ENCODE results near the gene FBXL7. TPM values are rescaled to one million over a fixed set of nuclear protein-coding genes. Genes with fewer than 3 reads are reported as not detected.

Gene FBXL7
- total RNA-seq, 4 donors from 2014 or later: 14.2 to 32.1 (median 24.9) TPM

DNA sequence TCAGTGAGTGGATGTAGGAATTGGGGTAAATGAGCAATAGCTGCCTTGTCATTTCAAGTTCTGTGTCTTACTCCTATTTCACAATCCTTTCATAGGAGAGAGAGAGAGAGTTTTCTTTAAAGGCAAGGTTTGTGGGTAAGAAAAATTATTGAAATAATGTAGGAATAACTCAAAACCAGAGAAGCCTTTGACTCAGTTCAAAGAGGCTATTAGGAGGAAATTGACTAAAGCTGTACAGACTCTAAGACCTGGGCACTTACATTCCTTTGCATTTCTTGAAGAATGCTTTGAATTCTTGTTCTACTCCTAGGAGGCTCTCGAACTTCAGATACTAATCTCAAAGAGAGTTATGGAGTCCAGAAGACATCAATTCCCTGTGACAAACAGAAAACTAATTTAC, 257.1 kb downstream of the FBXL7 start:
- no peaks in the 10 kb centered on the region for H3K27me3 ChIP-seq
- WGBS, 2 donors (ENCODE audit: low coverage in 1 of 2): 80 to 86% methylated on average over 1 of the region's 1 CpG
- no peak overlapping the region for H3K4me3 ChIP-seq
- no peak for TF ChIP-seq EP300 (IDR thresholded peaks at IDR 0.05)
- no peak for TF ChIP-seq POLR2AphosphoS5 (IDR thresholded peaks at IDR 0.05)
- no peaks in the 10 kb centered on the region for H3K36me3 ChIP-seq
- H3K9me3 ChIP-seq: no peaks in the 10 kb centered on the region
- H3K27ac ChIP-seq: no peak overlapping the region
- H3K4me1 ChIP-seq: peaks cover 0 to 10% (median 0%) of the 10 kb centered on the region in 3 donors
- ATAC-seq: no peak

DNA sequence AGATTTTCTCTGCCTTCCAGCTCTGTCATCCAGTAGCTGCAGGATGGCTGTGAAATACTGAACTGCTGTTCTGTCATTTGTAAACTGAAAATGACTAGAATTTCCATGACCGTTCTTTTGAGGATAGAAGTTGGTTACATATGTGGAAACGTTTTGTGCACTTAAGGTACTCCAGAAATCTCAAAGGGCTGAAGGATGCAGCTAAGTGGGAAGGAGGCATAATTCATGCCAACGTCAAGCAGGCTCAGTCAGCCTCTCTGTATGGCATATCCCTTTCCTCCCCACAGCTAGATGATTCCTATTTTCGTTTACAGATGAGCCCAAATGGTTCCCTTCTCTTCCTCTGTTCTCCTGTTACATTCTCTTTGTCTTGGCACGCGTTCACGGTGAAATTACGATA, 257.6 kb downstream of the FBXL7 start:
- WGBS, 2 donors (ENCODE audit: low coverage in 1 of 2): 85 to 90% methylated on average over 3 to 8 of the region's 8 CpGs
- TF ChIP-seq POLR2AphosphoS5 (IDR thresholded peaks at IDR 0.05) (no peak), CTCF (IDR thresholded peaks at IDR 0.05) (no peak), EP300 (IDR thresholded peaks at IDR 0.05) (no peak), POLR2A (IDR thresholded peaks at IDR 0.05) (no peak)
- no peaks in the 10 kb centered on the region for H3K27me3 ChIP-seq
- H3K27ac ChIP-seq: no peak overlapping the region
- H3K4me3 ChIP-seq: no peak overlapping the region
- H3K4me1 ChIP-seq: peaks cover 0 to 7% (median 0%) of the 10 kb centered on the region in 3 donors
- H3K9me3 ChIP-seq: no peaks in the 10 kb centered on the region
- no peaks in the 10 kb centered on the region for H3K36me3 ChIP-seq
- ATAC-seq: no peak

DNA sequence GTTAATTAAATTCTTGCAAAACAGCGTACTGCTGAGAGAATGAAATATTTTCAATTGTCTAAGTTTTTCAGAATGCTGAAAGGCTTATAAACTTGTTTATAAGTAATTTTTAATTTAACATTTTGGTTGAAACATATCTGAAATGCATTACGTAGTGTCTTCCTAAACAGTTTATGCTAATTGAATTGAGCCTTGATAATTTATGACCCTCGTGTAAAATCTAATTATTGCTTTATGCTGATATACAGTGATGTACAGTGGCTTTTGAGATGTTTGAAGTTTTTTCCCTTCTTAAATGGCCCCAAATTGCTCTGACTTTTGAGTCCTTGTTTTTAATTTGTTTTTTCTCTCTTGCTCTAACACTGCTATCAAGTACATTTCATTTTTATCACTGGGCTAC, 262.7 kb downstream of the FBXL7 start:
- Histone ChIP-seq H3K36me3 (no peaks in the 10 kb centered on the region), H3K4me1 (no peaks in the 10 kb centered on the region), H3K27ac (no peak overlapping the region), H3K27me3 (no peaks in the 10 kb centered on the region), H3K9me3 (no peaks in the 10 kb centered on the region), H3K4me3 (no peak overlapping the region)
- WGBS, 2 donors (ENCODE audit: low coverage in 1 of 2): 90 to 100% methylated on average over 3 of the region's 3 CpGs
- ATAC-seq: no peak
- TF ChIP-seq POLR2AphosphoS5 (IDR thresholded peaks at IDR 0.05) (no peak), EP300 (IDR thresholded peaks at IDR 0.05) (no peak), POLR2A (IDR thresholded peaks at IDR 0.05) (no peak), CTCF (IDR thresholded peaks at IDR 0.05) (no peak)

- Histone ChIP-seq H3K27me3 (no peaks in the 10 kb centered on the region), H3K36me3 (no peaks in the 10 kb centered on the region), H3K27ac (no peak overlapping the region), H3K4me1 (no peaks in the 10 kb centered on the region), H3K4me3 (no peak overlapping the region), H3K9me3 (no peaks in the 10 kb centered on the region)
- no peak for TF ChIP-seq POLR2AphosphoS5 (IDR thresholded peaks at IDR 0.05)
- no peak for TF ChIP-seq EP300 (IDR thresholded peaks at IDR 0.05)
- no peak for TF ChIP-seq CTCF (IDR thresholded peaks at IDR 0.05)
- TF ChIP-seq POLR2A (IDR thresholded peaks at IDR 0.05): no peak
- ATAC-seq: no peak
These were observed 263.8 kb downstream of the FBXL7 start for GRCh38 chr5:15763754-15764153.

GRCh38 chr5:15768936-15769335, 269.0 kb downstream of the FBXL7 start:
- Histone ChIP-seq H3K36me3 (no peaks in the 10 kb centered on the region), H3K4me3 (no peak overlapping the region), H3K27me3 (no peaks in the 10 kb centered on the region), H3K27ac (no peak overlapping the region), H3K9me3 (no peaks in the 10 kb centered on the region), H3K4me1 (no peaks in the 10 kb centered on the region)
- ATAC-seq: no peak
- WGBS, 2 donors (ENCODE audit: low coverage in 1 of 2): 92 to 97% methylated on average over 2 to 3 of the region's 3 CpGs
- TF ChIP-seq EP300 (IDR thresholded peaks at IDR 0.05) (no peak), POLR2A (IDR thresholded peaks at IDR 0.05) (no peak), POLR2AphosphoS5 (IDR thresholded peaks at IDR 0.05) (no peak), CTCF (IDR thresholded peaks at IDR 0.05) (no peak)
